GM18519 (cell line): Measurements from ENCODE around the gene MMP25.
"Not testable (repeated sequence)": the region's sequence is repeated elsewhere in the genome, so short reads cannot be mapped to it uniquely, and the experiment has no call there.

Experiments used
- ATAC-seq: cut with Tn5 transposase; IDR thresholded peaks from one replicate; pipeline ENCODE4 v1.9.1; 2021; ENCODE audit warnings: mild to moderate bottlenecking, moderate library complexity; ENCODE audit not compliant: unreplicated experiment, low FRiP score

MMP25 gene

DNA sequence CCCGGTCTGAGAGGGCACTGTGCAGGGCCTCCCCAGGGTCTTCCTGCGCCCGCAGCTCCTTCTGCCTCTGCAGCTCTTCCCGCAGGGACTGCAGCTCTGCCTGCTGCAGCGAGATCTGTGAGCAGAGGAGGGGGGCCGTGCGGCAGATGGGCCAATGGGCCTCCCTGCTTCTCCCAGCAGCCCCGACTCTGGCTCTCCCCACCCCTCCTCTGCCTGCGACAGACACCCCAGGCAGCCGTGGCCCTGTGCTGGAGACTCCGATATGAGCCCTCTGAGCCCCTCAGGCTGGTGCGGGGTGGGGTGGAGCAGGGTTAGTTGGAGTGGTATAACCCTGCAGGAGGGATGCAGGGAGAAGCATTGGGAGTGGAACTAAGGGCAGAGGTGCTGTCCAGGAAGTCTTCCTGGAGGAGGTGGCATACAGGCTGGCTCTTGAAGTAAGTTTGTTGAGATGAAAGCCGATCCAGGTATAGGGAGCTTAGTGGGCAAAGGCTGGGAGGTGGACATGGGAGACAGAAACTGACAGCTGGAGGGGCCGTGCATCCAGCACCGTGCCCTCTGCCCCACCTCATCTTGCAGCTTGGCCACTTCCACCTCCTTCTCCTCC is 17.5 kb upstream of the MMP25 start:
- ATAC-seq = no peak

GRCh38 chr16:3029491-3030221 is 16.7 kb upstream of the MMP25 start:
- no peak for ATAC-seq

DNA sequence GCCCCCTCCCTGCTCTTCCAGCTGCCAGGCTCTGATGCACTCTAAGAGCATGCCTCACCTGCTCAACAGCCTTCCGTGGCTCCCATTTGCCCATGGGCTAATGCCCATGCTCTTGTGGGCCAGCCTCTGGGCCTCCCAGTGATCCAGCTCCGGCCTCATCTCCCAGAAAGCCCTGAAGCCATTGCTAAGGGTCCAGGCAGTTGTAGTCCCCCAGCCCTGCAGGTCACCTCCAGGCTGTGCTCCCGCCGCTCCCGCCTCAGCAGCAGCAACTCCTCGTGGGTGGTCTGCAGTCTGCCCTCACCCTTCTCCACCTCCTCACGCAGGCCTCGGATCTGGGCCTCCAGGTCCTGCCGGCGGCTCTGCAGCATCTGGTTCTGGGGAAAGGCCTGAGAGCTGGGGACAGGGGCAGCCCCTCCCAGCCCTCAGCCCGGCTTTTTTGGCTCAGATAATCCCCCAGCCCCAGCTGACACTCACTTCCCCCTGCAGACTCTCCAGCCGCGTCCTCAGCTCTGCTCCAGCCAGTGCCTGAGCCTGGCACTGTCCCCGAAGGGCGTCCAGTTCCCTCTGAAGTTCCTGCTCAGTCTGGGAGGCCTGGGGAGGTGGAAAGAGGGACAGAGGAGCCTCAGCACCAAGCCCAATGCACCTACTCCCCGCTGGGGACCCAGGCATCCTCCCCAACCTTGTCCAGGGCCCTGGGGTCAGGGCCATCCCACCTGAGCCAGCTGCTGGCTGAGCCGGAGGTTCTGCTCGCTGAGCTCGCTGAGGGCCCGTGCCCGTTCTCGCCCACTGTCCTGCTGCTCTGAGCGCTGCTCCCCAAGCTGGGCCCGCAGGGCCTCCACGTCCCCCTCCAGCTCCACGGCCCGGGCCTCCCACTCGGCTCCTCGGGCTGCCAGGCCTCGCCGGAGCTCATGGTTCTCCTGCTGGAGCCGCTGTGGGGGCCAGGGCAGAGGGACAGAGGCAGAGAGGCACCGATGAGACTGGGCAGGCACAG is 15.8 kb upstream of the MMP25 start:
- ATAC-seq = no peak

DNA sequence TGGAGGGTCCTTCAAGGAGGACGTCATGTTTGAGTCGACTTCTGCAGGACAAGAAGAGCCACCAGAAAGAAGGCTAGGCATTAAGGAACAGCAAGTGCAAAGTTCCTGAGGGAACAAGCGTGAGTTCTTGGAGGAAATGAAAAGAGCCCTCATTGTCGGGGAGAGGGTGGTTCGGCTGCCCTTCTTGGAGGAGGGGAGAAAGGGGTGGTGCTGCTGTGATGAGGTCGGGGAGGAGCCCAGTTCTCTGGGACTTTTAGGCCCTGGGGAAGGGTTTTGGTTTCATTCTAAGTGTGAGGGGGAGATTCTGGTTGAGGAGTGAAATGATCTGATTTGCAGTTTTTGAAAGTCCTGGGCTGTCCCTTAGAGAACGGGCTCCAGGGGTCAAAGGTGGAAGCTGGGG is 13.7 kb upstream of the MMP25 start:
- ATAC-seq = no peak

GRCh38 chr16:3035289-3035971 is 10.9 kb upstream of the MMP25 start:
- ATAC-seq = no peak

- ATAC-seq = no peak
These were observed 10.2 kb upstream of the MMP25 start for GRCh38 chr16:3035972-3036725.

GRCh38 chr16:3036726-3037315 is 9.5 kb upstream of the MMP25 start, which contains the start of gene BICDL2:
Gene BICDL2, minus strand, starts transcription at chr16:3036944. Its CDS starts 1,448 bp downstream, at chr16:3035496.
- ATAC-seq = no peak

GRCh38 chr16:3038256-3038655 is 8.1 kb upstream of the MMP25 start:
- no peak for ATAC-seq

DNA sequence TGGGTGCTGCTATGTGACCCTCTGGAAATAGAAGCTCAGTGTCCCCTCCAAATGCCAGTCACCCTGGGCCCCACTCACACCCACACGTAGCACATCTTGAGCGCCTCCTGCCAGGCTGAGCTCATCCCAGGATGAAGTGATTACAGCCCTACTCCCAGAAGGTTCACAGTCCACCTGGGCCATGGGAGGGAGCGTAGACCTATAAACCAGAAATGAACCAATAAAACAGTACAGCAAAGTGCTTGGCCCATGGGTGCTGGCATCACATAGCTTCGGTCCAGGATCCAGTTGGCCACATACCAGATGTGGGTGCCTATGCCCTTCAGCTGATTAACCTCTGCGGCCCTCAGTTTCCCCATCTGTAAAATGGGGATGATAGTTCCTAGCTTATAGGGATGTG is 7.5 kb upstream of the MMP25 start:
- ATAC-seq = no peak

GRCh38 chr16:3042376-3042775 is 4.0 kb upstream of the MMP25 start:
- no peak for ATAC-seq

- no peak for ATAC-seq
These were observed 1.7 kb upstream of the MMP25 start for GRCh38 chr16:3044708-3045107.

DNA sequence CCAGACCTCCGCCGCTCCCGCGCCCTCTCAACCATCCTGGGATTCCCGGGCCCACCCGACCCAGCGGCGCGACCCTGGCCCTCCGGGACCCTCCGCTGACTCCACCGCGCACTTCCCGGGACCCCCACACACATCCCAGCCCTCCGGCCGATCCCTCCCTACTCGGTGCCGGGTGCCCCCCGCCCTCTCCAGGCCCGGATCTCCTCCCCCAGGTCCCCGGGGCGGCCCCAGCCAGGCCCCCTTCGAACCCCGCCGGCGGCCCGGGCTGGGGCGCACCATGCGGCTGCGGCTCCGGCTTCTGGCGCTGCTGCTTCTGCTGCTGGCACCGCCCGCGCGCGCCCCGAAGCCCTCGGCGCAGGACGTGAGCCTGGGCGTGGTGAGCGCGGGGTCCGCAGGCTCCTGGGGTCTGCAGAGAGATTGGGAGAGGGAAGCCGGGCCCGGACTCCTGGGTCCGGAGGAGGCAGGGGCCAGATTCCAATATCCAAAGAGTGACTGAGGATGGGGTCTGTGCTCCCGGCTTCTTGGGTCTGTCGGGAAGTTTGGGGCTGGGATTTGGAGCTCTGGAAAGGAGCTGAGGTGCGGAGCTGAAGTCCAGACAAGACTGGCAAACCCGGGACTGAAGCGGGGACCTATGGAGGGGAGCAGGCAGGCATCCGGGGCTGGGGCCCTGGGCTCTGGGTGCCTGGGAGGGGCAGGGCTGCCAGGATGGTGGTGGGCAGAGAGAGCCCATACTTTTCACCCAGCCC is 453 bp downstream of the MMP25 start:
- ATAC-seq = no peak

GRCh38 chr16:3047387-3047720 is 993 bp downstream of the MMP25 start:
- no peak for ATAC-seq

DNA sequence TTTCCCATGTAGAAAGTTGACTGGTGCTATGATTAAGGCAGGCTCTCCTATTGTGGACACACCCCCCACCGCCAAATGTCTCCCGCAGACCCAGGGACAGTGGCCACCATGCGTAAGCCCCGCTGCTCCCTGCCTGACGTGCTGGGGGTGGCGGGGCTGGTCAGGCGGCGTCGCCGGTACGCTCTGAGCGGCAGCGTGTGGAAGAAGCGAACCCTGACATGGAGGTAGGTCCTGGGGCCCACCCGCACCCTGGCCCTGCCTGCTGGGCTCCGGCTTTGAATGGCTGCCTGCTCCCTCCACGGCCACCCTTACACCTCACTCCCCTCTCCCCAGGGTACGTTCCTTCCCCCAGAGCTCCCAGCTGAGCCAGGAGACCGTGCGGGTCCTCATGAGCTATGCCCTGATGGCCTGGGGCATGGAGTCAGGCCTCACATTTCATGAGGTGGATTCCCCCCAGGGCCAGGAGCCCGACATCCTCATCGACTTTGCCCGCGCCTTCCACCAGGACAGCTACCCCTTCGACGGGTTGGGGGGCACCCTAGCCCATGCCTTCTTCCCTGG is 3.6 kb downstream of the MMP25 start:
- no peak for ATAC-seq

- ATAC-seq = no peak
These were observed 4.1 kb downstream of the MMP25 start for GRCh38 chr16:3050487-3050886.

DNA sequence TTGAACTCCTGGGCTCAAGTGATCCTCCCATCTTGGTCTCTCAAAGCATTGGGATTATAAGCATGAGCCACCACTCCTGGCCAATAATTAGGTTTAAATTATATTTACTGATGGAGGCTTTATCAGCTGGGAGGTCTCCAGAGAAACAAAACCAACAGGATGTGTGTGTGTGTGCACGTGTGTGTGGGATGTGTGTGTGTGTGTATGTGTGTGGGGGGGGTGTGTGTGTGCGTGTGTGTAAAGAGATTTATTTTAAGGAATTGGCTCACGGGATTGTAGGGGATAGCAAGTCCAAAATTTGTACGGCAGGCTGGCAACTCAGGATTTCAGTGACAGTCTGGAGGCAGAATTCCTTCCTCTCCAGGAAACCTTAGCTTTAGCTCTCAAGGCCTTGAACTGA is 4.6 kb downstream of the MMP25 start:
- ATAC-seq = no peak

GRCh38 chr16:3051494-3051893 is 5.1 kb downstream of the MMP25 start:
- no peak for ATAC-seq

GRCh38 chr16:3052571-3053329 is 6.4 kb downstream of the MMP25 start:
- ATAC-seq = not testable (repeated sequence)
